ENCODE measurements around the gene ZBTB2. TPM values are rescaled to one million over a fixed set of nuclear protein-coding genes. Genes with fewer than 3 reads are reported as not detected.
"Not testable (repeated sequence)": the region's sequence is repeated elsewhere in the genome, so short reads cannot be mapped to it uniquely, and the experiment has no call there.

ZBTB2 gene
- total RNA-seq, 2 donors from 2014 or later, result 14.8 to 21.4 TPM

GRCh38 chr6:151357758-151358436 lies 33.5 kb downstream of the ZBTB2 start:
- Mint-ChIP-seq H3K9me3 (no peaks in the 10 kb centered on the region), H3K36me3 (no peaks in the 10 kb centered on the region), H3K27ac (no peak overlapping the region)
- peak in 1 of 2 donors; percentile 64 for ATAC-seq
- no peak for DNase-seq (ENCODE audit: low spot score in 2 of 2)

GRCh38 chr6:151356983-151357382 lies 34.4 kb downstream of the ZBTB2 start:
- not testable (repeated sequence) for H3K36me3 Mint-ChIP-seq; H3K27ac Mint-ChIP-seq; ATAC-seq; H3K9me3 Mint-ChIP-seq; DNase-seq (ENCODE audit: low spot score in 2 of 2)

- H3K36me3 Mint-ChIP-seq, result no peaks in the 10 kb centered on the region
- ATAC-seq (no peak), DNase-seq (ENCODE audit: low spot score in 2 of 2) (no peak)
- no peaks in the 10 kb centered on the region for H3K9me3 Mint-ChIP-seq
- H3K27ac Mint-ChIP-seq, result no peak overlapping the region
These were observed 37.6 kb downstream of the ZBTB2 start for GRCh38 chr6:151353795-151354194.

- ATAC-seq (peak in 1 of 2 donors; percentile 53), DNase-seq (ENCODE audit: low spot score in 2 of 2) (no peak)
- no peaks in the 10 kb centered on the region for H3K36me3 Mint-ChIP-seq
- no peak overlapping the region for H3K27ac Mint-ChIP-seq
- no peaks in the 10 kb centered on the region for H3K9me3 Mint-ChIP-seq
These were observed 38.7 kb downstream of the ZBTB2 start for GRCh38 chr6:151352410-151353396.

GRCh38 chr6:151351731-151352130 lies 39.6 kb downstream of the ZBTB2 start:
- no peak for DNase-seq (ENCODE audit: low spot score in 2 of 2)
- Mint-ChIP-seq H3K9me3 (no peaks in the 10 kb centered on the region), H3K27ac (no peak overlapping the region), H3K36me3 (no peaks in the 10 kb centered on the region)
- ATAC-seq, result no peak

- H3K27ac Mint-ChIP-seq, result no peak overlapping the region
- ATAC-seq, result no peak
- no peak for DNase-seq (ENCODE audit: low spot score in 2 of 2)
- H3K36me3 Mint-ChIP-seq, result no peaks in the 10 kb centered on the region
- H3K9me3 Mint-ChIP-seq, result no peaks in the 10 kb centered on the region
These were observed 40.1 kb downstream of the ZBTB2 start for GRCh38 chr6:151351146-151351700.

- Mint-ChIP-seq H3K27ac (peak overlapping the region in 1 of 2 donors; percentile 3), H3K9me3 (no peaks in the 10 kb centered on the region), H3K36me3 (no peaks in the 10 kb centered on the region)
- DNase-seq (ENCODE audit: low spot score in 2 of 2) (no peak), ATAC-seq (no peak)
These were observed 40.8 kb downstream of the ZBTB2 start for GRCh38 chr6:151350442-151351145.

GRCh38 chr6:151349651-151350270 lies 41.6 kb downstream of the ZBTB2 start:
- no peaks in the 10 kb centered on the region for H3K9me3 Mint-ChIP-seq
- DNase-seq (ENCODE audit: low spot score in 2 of 2) (no peak), ATAC-seq (no peak)
- no peaks in the 10 kb centered on the region for H3K36me3 Mint-ChIP-seq
- peak overlapping the region in 1 of 2 donors; percentile 46 for H3K27ac Mint-ChIP-seq

GRCh38 chr6:151342750-151343149 lies 48.6 kb downstream of the ZBTB2 start:
- not testable (repeated sequence) for H3K36me3 Mint-ChIP-seq; ATAC-seq; DNase-seq (ENCODE audit: low spot score in 2 of 2)

GRCh38 chr6:151341476-151342195 lies 49.7 kb downstream of the ZBTB2 start:
- DNase-seq (ENCODE audit: low spot score in 2 of 2) (no peak), ATAC-seq (no peak)
- Mint-ChIP-seq H3K36me3 (no peaks in the 10 kb centered on the region), H3K27ac (no peak overlapping the region), H3K9me3 (no peaks in the 10 kb centered on the region)

More at GRCh38 chr6:151342750-151343149, 48.6 kb downstream of the ZBTB2 start:
- H3K9me3 Mint-ChIP-seq, H3K27ac Mint-ChIP-seq: not testable (repeated sequence)

GRCh38 chr6:151340219-151340978 lies 51.0 kb downstream of the ZBTB2 start:
- H3K9me3 Mint-ChIP-seq, result no peaks in the 10 kb centered on the region

GRCh38 chr6:151339369-151339768 lies 52.0 kb downstream of the ZBTB2 start:
- DNase-seq (ENCODE audit: low spot score in 2 of 2) (no peak), ATAC-seq (no peak)
- H3K9me3 Mint-ChIP-seq, result no peaks in the 10 kb centered on the region
- no peak overlapping the region for H3K27ac Mint-ChIP-seq
- no peaks in the 10 kb centered on the region for H3K36me3 Mint-ChIP-seq

More at GRCh38 chr6:151340219-151340978, 51.0 kb downstream of the ZBTB2 start:
- no peaks in the 10 kb centered on the region for H3K36me3 Mint-ChIP-seq
- DNase-seq (ENCODE audit: low spot score in 2 of 2), result no peak
- ATAC-seq, result no peak
- H3K27ac Mint-ChIP-seq, result no peak overlapping the region

- Mint-ChIP-seq H3K36me3 (no peaks in the 10 kb centered on the region), H3K9me3 (no peaks in the 10 kb centered on the region), H3K27ac (no peak overlapping the region)
- ATAC-seq (no peak), DNase-seq (ENCODE audit: low spot score in 2 of 2) (no peak)
These were observed 52.6 kb downstream of the ZBTB2 start for GRCh38 chr6:151338651-151339200.

- H3K27ac Mint-ChIP-seq, result no peak overlapping the region
These were observed 55.4 kb downstream of the ZBTB2 start for GRCh38 chr6:151335930-151336329.

More at GRCh38 chr6:151335930-151336329, 55.4 kb downstream of the ZBTB2 start:
- no peak for DNase-seq (ENCODE audit: low spot score in 2 of 2)
- Mint-ChIP-seq H3K36me3 (no peaks in the 10 kb centered on the region), H3K9me3 (no peaks in the 10 kb centered on the region)
- ATAC-seq, result no peak
